Measurements from ENCODE around the gene DIP2B. TPM values are rescaled to one million over a fixed set of nuclear protein-coding genes. Genes with fewer than 3 reads are reported as not detected.
A peak's percentile ranks its signal among the peaks of the same experiment; 100 is the strongest.
"Not testable (repeated sequence)": the region's sequence is repeated elsewhere in the genome, so short reads cannot be mapped to it uniquely, and the experiment has no call there.

The DIP2B gene
- polyA plus RNA-seq, 2 donors = 7.2 to 10.0 TPM

DNA sequence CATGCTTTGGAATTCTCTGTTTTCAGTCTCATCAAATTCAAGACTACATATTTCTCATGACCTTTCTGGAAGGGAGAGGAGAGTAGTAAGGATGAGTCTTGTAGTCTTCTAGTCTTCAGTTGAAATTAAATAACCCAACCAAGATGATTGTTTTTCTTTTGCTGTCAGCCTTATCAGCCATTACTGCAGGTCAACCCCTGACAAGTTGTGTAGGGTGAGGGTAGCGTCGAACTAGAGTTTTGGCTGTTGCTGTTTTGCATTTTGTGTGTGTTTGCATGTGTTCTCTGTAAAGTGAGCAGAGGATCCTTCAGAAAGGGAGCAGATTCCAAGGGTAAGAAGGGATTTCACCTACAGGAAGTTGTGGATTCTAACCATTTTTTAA is 28.4 kb downstream of the DIP2B start:
- Histone ChIP-seq H3K27ac (ENCODE audit: low read depth in 2 of 2, low read length in 1 of 2) (peak overlapping the region; percentile 79 to 92), H3K4me1 (ENCODE audit: control insufficient read depth in 2 of 2, insufficient read depth in 2 of 2, low read length in 1 of 2) (peaks cover 6 to 10% of the 10 kb centered on the region in 2 donors), H3K9me3 (ENCODE audit: control insufficient read depth in 2 of 2, insufficient read depth in 1 of 2, low read depth in 1 of 2, low read length in 1 of 2) (no peaks in the 10 kb centered on the region), H3K4me3 (ENCODE audit: low read depth in 1 of 2, low read length in 2 of 2) (no peak overlapping the region), H3K36me3 (ENCODE audit: control insufficient read depth in 2 of 2, insufficient read depth in 2 of 2, low read length in 1 of 2) (no peaks in the 10 kb centered on the region), H3K27me3 (ENCODE audit: control insufficient read depth in 1 of 2, insufficient read depth in 2 of 2, low read length in 2 of 2) (no peaks in the 10 kb centered on the region)
- WGBS, 2 donors = 74 to 81% methylated on average over 2 of the region's 2 CpGs

DNA sequence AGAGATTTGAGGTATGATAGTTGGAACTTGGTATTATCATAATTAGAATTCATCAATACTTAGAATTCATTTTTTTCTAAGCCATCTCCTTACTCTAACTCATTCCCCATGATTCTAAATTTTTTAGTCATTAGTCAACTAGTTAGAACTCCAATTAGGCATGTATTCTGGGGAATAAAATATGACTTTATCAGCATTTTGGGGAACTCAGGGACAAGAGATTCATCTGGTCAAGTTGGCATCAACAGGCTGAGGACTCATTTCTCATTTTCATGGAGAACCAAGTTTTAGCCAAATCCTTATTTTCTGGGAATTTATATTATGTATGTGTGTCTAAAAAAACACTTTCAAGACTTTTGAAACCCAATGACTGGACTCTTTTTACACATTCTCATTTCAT is 29.2 kb downstream of the DIP2B start:
- no peaks in the 10 kb centered on the region for H3K36me3 ChIP-seq (ENCODE audit: control insufficient read depth in 2 of 2, insufficient read depth in 2 of 2, low read length in 1 of 2)
- H3K4me1 ChIP-seq (ENCODE audit: control insufficient read depth in 2 of 2, insufficient read depth in 2 of 2, low read length in 1 of 2) = peaks cover 6 to 12% of the 10 kb centered on the region in 2 donors
- peak overlapping the region in 1 of 2 donors; percentile 79 for H3K27ac ChIP-seq (ENCODE audit: low read depth in 2 of 2, low read length in 1 of 2)
- no peak overlapping the region for H3K4me3 ChIP-seq (ENCODE audit: low read depth in 1 of 2, low read length in 2 of 2)
- no peaks in the 10 kb centered on the region for H3K27me3 ChIP-seq (ENCODE audit: control insufficient read depth in 1 of 2, insufficient read depth in 2 of 2, low read length in 2 of 2)
- no peaks in the 10 kb centered on the region for H3K9me3 ChIP-seq (ENCODE audit: control insufficient read depth in 2 of 2, insufficient read depth in 1 of 2, low read depth in 1 of 2, low read length in 1 of 2)

DNA sequence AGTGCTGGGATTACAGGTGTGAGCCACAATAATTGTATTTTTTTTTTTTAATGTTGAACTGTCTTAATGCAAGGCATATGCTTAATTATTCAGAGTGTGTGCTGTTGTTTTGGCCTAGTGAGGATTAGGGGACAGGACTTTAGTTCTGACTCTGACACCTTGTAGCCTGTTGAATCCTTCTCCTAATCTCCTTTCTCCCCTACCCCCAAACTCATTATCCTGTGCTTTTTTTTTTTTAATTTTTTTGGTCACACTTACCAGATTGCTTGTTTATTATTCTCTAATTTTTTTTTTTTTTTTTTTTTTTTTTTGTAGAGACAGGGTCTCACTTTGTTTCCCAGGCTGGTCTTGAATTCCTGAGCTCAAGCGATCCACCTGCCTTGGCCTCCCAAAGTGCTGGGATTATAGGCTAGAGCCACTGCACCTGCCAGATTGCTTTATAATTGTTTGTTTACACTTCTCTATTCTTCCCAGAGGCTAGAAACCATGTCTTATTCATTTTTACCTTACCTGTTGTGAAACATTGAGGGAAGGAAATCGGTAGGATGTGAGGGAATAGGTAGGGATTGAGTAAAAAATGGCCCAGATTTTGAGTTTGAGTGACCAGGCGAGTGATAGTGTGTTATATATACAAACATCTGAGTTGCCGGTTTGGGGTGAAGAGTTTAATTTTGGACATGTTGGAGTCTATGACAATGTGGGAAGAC is 32.2 kb downstream of the DIP2B start:
- no peak overlapping the region for H3K4me3 ChIP-seq (ENCODE audit: low read depth in 1 of 2, low read length in 2 of 2)
- H3K36me3 ChIP-seq (ENCODE audit: control insufficient read depth in 2 of 2, insufficient read depth in 2 of 2, low read length in 1 of 2) = no peaks in the 10 kb centered on the region
- H3K27me3 ChIP-seq (ENCODE audit: control insufficient read depth in 1 of 2, insufficient read depth in 2 of 2, low read length in 2 of 2) = no peaks in the 10 kb centered on the region
- H3K4me1 ChIP-seq (ENCODE audit: control insufficient read depth in 2 of 2, insufficient read depth in 2 of 2, low read length in 1 of 2) = peaks cover 2 to 10% of the 10 kb centered on the region in 2 donors
- H3K9me3 ChIP-seq (ENCODE audit: control insufficient read depth in 2 of 2, insufficient read depth in 1 of 2, low read depth in 1 of 2, low read length in 1 of 2) = no peaks in the 10 kb centered on the region
- peak overlapping the region; percentile 16 to 44 for H3K27ac ChIP-seq (ENCODE audit: low read depth in 2 of 2, low read length in 1 of 2)
- WGBS, 2 donors = 63 to 65% methylated on average over 4 of the region's 4 CpGs

DNA sequence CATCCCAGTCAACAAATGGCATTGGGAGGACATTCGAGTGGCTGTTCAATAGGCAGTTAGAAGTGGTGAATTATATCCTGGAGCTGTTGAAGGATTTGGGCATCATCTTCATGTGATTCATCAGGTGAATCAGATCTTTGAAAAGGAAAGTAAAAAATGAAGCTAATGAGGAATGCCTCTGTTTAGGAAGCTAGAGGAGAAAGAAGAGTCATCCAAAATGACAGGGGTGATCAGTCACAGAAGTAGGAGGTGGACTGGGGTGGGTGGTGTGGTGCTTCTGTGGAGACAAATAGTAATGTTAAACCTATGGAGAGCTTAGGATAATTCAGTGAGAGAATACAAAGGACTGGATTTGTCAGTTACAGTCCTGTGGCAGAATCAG is 32.7 kb downstream of the DIP2B start:
- H3K9me3 ChIP-seq (ENCODE audit: control insufficient read depth in 2 of 2, insufficient read depth in 1 of 2, low read depth in 1 of 2, low read length in 1 of 2) = no peaks in the 10 kb centered on the region
- WGBS, 2 donors = 53% methylated on average over 1 of the region's 1 CpG
- H3K4me1 ChIP-seq (ENCODE audit: control insufficient read depth in 2 of 2, insufficient read depth in 2 of 2, low read length in 1 of 2) = peaks cover 2 to 8% of the 10 kb centered on the region in 2 donors
- H3K36me3 ChIP-seq (ENCODE audit: control insufficient read depth in 2 of 2, insufficient read depth in 2 of 2, low read length in 1 of 2) = no peaks in the 10 kb centered on the region
- H3K27ac ChIP-seq (ENCODE audit: low read depth in 2 of 2, low read length in 1 of 2) = peak overlapping the region; percentile 16 to 76
- H3K27me3 ChIP-seq (ENCODE audit: control insufficient read depth in 1 of 2, insufficient read depth in 2 of 2, low read length in 2 of 2) = no peaks in the 10 kb centered on the region
- H3K4me3 ChIP-seq (ENCODE audit: low read depth in 1 of 2, low read length in 2 of 2) = no peak overlapping the region

DNA sequence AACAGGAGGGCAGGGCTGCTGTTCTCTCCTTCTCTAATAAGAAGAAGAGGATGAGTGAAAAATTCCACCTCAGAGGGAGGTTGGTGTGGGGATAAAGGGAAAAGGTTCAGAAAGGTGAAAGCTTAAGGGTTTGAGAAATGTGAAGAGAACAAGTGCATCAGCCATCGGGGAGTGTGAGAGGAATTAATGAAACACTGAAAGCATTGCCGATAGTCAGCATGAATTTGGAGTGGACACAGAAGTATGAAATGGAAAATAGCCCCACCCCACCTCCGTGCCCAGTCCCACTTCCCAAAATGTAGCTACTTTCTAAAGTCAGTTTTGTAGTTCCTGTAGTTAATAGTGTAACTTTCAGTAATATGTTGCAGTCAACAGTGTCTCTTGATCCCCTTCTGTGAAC is 33.4 kb downstream of the DIP2B start:
- Histone ChIP-seq H3K27ac (ENCODE audit: low read depth in 2 of 2, low read length in 1 of 2) (peak overlapping the region; percentile 76 to 82), H3K9me3 (ENCODE audit: control insufficient read depth in 2 of 2, insufficient read depth in 1 of 2, low read depth in 1 of 2, low read length in 1 of 2) (no peaks in the 10 kb centered on the region), H3K27me3 (ENCODE audit: control insufficient read depth in 1 of 2, insufficient read depth in 2 of 2, low read length in 2 of 2) (no peaks in the 10 kb centered on the region), H3K4me3 (ENCODE audit: low read depth in 1 of 2, low read length in 2 of 2) (no peak overlapping the region), H3K4me1 (ENCODE audit: control insufficient read depth in 2 of 2, insufficient read depth in 2 of 2, low read length in 1 of 2) (peaks cover 2 to 7% of the 10 kb centered on the region in 2 donors), H3K36me3 (ENCODE audit: control insufficient read depth in 2 of 2, insufficient read depth in 2 of 2, low read length in 1 of 2) (no peaks in the 10 kb centered on the region)
- 71% methylated on average over 3 of the region's 3 CpGs for WGBS, 2 donors

DNA sequence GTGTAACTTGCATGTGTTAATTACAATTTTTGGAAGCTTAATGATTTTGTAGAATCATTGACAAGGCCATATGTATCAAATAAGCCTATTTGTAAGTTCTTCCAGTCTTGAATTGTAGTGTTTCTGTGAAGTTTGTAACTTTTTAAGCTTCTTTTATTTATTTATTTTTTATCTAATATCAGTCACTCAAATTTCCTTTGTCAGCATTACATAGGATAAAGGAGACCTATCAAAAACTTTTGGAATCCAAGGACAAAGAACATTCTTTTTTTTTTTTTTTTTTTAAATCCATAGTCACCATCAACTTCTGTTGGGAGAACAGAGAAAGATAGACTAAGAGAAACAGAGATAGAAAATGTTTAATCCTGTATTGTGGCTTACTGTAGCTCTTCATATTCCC is 36.4 kb downstream of the DIP2B start:
- no peak overlapping the region for H3K4me3 ChIP-seq (ENCODE audit: low read depth in 1 of 2, low read length in 2 of 2)
- H3K27ac ChIP-seq (ENCODE audit: low read depth in 2 of 2, low read length in 1 of 2) = no peak overlapping the region
- H3K9me3 ChIP-seq (ENCODE audit: control insufficient read depth in 2 of 2, insufficient read depth in 1 of 2, low read depth in 1 of 2, low read length in 1 of 2) = no peaks in the 10 kb centered on the region
- H3K36me3 ChIP-seq (ENCODE audit: control insufficient read depth in 2 of 2, insufficient read depth in 2 of 2, low read length in 1 of 2) = no peaks in the 10 kb centered on the region
- H3K4me1 ChIP-seq (ENCODE audit: control insufficient read depth in 2 of 2, insufficient read depth in 2 of 2, low read length in 1 of 2) = peaks cover 2 to 7% of the 10 kb centered on the region in 2 donors
- no peaks in the 10 kb centered on the region for H3K27me3 ChIP-seq (ENCODE audit: control insufficient read depth in 1 of 2, insufficient read depth in 2 of 2, low read length in 2 of 2)

DNA sequence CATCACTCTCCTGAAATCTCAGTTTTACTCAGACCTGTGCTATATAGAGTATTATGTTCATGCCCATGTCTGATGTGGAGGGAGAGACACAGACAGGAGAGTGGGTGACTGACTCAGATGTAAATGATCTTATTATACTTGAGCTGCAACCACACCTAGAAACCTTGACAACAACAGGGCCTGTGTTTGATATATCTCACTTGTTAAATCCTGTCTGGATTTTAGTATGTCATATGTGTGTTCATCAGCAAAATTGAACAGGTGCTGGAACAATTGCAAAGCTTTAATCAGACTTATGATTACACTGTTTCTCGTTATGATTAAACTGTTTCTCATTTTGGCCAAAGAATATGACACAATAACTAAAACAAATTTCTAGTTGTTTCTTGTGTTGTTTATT is 37.7 kb downstream of the DIP2B start:
- H3K4me1 ChIP-seq (ENCODE audit: control insufficient read depth in 2 of 2, insufficient read depth in 2 of 2, low read length in 1 of 2) = peaks cover 2 to 7% of the 10 kb centered on the region in 2 donors
- no peaks in the 10 kb centered on the region for H3K36me3 ChIP-seq (ENCODE audit: control insufficient read depth in 2 of 2, insufficient read depth in 2 of 2, low read length in 1 of 2)
- H3K27me3 ChIP-seq (ENCODE audit: control insufficient read depth in 1 of 2, insufficient read depth in 2 of 2, low read length in 2 of 2) = no peaks in the 10 kb centered on the region
- WGBS, 2 donors = 31 to 33% methylated on average over 1 of the region's 1 CpG
- H3K4me3 ChIP-seq (ENCODE audit: low read depth in 1 of 2, low read length in 2 of 2) = no peak overlapping the region
- no peaks in the 10 kb centered on the region for H3K9me3 ChIP-seq (ENCODE audit: control insufficient read depth in 2 of 2, insufficient read depth in 1 of 2, low read depth in 1 of 2, low read length in 1 of 2)
- H3K27ac ChIP-seq (ENCODE audit: low read depth in 2 of 2, low read length in 1 of 2) = peak overlapping the region; percentile 78 to 90

DNA sequence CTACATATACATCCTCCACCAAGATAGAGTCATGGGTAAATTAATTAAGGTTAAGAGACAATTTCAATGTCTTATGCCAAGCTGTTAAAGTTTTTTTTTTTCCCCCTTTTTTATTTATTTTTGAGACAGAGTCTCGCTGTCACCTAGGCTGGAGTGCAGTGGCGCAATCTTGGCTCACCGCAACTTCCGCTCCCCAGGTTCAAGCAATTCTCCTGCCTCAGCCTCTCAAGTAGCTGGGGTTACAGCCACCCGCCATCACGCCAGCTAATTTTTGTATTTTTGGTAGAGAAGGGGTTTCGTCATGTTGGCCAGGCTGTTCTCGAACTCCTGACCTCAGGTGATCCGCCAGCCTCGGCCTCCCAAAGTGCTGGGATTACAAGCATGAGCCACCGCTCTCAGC is 38.4 kb downstream of the DIP2B start:
- H3K36me3 ChIP-seq (ENCODE audit: control insufficient read depth in 2 of 2, insufficient read depth in 2 of 2, low read length in 1 of 2); H3K4me1 ChIP-seq (ENCODE audit: control insufficient read depth in 2 of 2, insufficient read depth in 2 of 2, low read length in 1 of 2); H3K4me3 ChIP-seq (ENCODE audit: low read depth in 1 of 2, low read length in 2 of 2); H3K27me3 ChIP-seq (ENCODE audit: control insufficient read depth in 1 of 2, insufficient read depth in 2 of 2, low read length in 2 of 2); H3K9me3 ChIP-seq (ENCODE audit: control insufficient read depth in 2 of 2, insufficient read depth in 1 of 2, low read depth in 1 of 2, low read length in 1 of 2): not testable (repeated sequence)
- peak overlapping the region; percentile 78 to 90 for H3K27ac ChIP-seq (ENCODE audit: low read depth in 2 of 2, low read length in 1 of 2)
- 90 to 93% methylated on average over 11 of the region's 11 CpGs for WGBS, 2 donors

DNA sequence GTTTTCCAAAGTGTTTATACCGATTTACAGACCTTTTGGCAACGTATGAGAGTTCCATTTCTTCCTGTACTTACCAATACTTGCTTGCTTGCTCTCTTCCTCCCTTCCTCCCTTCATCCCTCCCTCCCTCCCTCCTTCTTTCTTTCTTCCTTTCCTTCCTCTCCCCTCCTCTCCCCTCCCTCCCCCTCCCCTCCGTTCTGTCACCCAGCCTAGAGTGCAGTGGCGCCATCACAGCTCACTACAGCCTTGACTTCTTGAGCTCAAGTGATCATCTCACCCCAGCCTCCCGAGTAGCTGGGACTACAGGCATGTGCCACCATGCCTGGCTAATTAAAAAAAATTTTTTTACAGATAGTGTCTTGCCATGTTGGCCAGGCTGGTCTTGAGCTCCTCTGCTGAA is 40.4 kb downstream of the DIP2B start:
- H3K27ac ChIP-seq (ENCODE audit: low read depth in 2 of 2, low read length in 1 of 2) = peak overlapping the region; percentile 7 to 48

DNA sequence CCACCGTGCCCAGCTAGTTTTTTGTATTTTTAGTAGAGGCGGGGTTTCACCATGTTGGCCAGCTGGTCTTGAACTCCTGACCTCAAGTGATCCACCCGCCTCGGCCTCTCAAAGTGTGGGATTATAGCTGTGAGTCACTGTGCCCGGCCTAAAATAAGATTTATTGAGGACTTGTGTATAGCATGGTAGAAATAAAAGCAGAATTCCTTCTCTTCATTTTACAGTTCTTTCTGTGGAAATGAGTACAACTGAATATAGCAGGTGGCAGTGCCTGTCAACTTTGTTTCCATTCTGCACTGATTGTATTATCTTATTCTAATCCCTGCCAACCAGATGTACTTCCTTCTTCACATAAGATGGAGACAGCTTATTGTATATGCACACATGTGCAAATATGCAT is 41.0 kb downstream of the DIP2B start:
- Histone ChIP-seq H3K27ac (ENCODE audit: low read depth in 2 of 2, low read length in 1 of 2) (peak overlapping the region; percentile 24 to 26), H3K4me1 (ENCODE audit: control insufficient read depth in 2 of 2, insufficient read depth in 2 of 2, low read length in 1 of 2) (peaks cover 2 to 3% of the 10 kb centered on the region in 2 donors)
- WGBS, 2 donors = 27 to 37% methylated on average over 5 of the region's 5 CpGs

More for the DNA sequence above, 40.4 kb downstream of the DIP2B start:
- no peaks in the 10 kb centered on the region for H3K27me3 ChIP-seq (ENCODE audit: control insufficient read depth in 1 of 2, insufficient read depth in 2 of 2, low read length in 2 of 2)
- no peak overlapping the region for H3K4me3 ChIP-seq (ENCODE audit: low read depth in 1 of 2, low read length in 2 of 2)
- H3K9me3 ChIP-seq (ENCODE audit: control insufficient read depth in 2 of 2, insufficient read depth in 1 of 2, low read depth in 1 of 2, low read length in 1 of 2) = no peaks in the 10 kb centered on the region
- WGBS, 2 donors = 85 to 89% methylated on average over 5 of the region's 5 CpGs
- no peaks in the 10 kb centered on the region for H3K36me3 ChIP-seq (ENCODE audit: control insufficient read depth in 2 of 2, insufficient read depth in 2 of 2, low read length in 1 of 2)
- H3K4me1 ChIP-seq (ENCODE audit: control insufficient read depth in 2 of 2, insufficient read depth in 2 of 2, low read length in 1 of 2) = peaks cover 2 to 3% of the 10 kb centered on the region in 2 donors

More for the DNA sequence above, 41.0 kb downstream of the DIP2B start:
- Histone ChIP-seq H3K4me3 (ENCODE audit: low read depth in 1 of 2, low read length in 2 of 2) (no peak overlapping the region), H3K36me3 (ENCODE audit: control insufficient read depth in 2 of 2, insufficient read depth in 2 of 2, low read length in 1 of 2) (no peaks in the 10 kb centered on the region), H3K9me3 (ENCODE audit: control insufficient read depth in 2 of 2, insufficient read depth in 1 of 2, low read depth in 1 of 2, low read length in 1 of 2) (no peaks in the 10 kb centered on the region), H3K27me3 (ENCODE audit: control insufficient read depth in 1 of 2, insufficient read depth in 2 of 2, low read length in 2 of 2) (no peaks in the 10 kb centered on the region)
